Measurements from ENCODE around the gene TM4SF1.

Gene TM4SF1

GRCh38 chr3:149376718-149377407 is 586 bp downstream of the TM4SF1 start:
- in situ Hi-C loops (cut with MboI; ENCODE audit: low sequenced_read_pairs), result no loop called here

DNA sequence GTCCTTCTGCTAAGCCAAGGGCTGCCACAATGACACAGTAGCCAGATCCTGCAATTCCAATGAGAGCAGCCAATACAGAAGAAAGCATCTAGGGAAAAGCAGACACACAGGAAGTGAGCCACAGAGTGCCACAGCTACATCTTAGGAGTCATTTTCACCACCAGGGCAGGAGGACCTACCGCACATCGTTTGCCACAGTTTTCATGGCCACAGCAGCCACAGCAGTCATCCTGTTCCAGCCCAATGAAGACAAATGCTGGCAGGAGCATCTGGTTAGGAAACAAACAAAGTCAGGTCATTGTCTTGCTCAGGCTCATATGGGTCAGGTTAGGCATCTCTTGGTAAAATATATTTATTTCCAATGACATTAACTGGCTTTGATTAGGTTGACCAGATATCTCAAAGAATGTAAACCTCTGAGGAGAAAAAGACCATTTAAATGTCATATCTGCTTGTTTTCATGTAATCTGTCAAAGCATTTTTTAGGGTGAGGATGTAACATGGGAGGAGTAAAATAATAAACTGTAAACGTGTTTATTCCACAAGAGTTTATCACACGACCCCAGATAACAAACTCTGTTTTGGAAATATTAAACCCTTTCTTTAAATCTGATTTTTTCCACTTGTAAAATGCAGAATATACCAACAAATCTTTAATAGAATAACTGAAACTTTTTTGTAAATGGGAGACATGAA is 1.8 kb downstream of the TM4SF1 start:
- in situ Hi-C loops (cut with MboI; ENCODE audit: low sequenced_read_pairs), result no loop called here

- in situ Hi-C loops (cut with MboI; ENCODE audit: low sequenced_read_pairs), result no loop called here
These were observed 2.5 kb downstream of the TM4SF1 start for GRCh38 chr3:149374793-149375500.

DNA sequence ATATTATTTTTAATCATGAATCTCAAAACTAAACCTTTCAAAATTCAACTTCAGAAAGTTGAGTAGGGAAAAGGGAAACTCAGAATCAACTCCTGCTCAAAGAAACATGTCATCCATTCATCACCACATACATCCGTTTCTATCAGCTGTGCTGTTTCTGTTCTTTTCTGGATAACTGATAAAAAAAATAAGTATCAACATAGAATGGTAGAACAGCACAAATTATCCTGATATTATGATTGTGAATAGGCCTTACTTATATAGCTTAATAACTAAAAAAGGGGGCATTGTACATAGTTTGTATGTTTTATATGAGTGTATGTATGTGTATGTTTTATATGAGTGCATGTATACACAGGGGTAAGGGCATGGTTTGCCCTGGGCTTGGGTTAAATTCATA is 3.1 kb downstream of the TM4SF1 start:
- in situ Hi-C loops (cut with MboI; ENCODE audit: low sequenced_read_pairs), result no loop called here

DNA sequence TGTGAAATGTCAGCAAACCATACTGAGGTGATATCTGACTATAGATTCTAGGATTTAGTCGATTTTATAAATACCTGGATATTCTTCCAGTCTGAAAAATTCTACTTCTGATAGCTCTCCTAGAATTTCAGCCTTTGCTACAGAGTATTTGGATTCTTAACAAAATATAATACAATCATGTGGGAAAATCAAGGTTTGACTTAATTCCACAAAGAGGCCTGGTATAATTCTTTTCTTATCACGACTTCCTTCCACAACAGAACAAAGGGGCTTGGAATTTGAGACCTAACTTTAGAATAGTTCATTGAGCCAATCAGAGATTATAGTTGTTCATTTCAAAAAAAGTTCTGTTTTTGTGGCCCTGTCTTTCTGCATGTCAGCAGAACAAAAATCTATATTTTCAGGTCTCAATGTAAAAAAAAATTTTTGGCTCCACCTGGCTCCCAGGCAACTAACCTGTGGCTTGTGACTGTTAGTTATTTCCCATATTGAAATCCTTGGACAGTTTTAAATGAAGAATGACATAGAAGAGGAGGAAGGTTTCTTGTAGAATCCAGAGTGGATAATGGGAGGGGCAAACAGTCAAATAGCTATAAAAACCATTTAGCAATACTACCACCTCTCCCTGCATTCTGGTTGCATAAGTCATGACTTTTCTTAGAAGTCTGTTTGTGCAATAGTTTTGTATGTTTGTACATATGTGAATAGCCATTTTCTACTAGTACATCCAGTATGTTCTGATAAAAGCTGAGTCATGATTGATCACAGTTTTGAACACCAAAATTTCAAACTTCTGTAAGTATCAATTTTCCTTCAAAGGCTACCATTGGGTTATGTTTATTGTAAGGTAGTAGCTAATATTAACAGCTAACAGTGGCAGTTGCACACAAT is 4.0 kb downstream of the TM4SF1 start:
- in situ Hi-C loops (cut with MboI; ENCODE audit: low sequenced_read_pairs), result no loop called here

DNA sequence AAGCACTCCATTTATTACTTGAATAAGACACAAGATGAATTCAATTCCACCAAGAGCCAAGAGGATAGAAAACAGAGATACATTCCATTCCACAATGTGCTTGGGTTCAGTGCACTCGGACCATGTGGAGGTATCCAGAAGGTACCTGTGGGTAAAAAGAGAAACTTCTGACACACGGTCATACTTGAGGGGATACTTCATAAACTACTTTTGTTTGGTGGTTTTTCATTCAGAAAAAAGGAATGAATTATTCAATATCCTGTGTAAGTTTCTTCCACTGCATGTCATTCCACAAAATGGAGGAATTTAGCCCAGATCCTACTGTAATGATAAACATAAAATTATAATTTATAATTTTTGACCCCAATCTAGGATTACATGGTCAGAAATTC is 5.7 kb downstream of the TM4SF1 start:
- in situ Hi-C loops (cut with MboI; ENCODE audit: low sequenced_read_pairs), result no loop called here

GRCh38 chr3:149371001-149371722 is 6.3 kb downstream of the TM4SF1 start:
- in situ Hi-C loops (cut with MboI; ENCODE audit: low sequenced_read_pairs), result no loop called here

GRCh38 chr3:149369991-149370866 is 7.2 kb downstream of the TM4SF1 start:
- in situ Hi-C loops (cut with MboI; ENCODE audit: low sequenced_read_pairs), result no loop called here

DNA sequence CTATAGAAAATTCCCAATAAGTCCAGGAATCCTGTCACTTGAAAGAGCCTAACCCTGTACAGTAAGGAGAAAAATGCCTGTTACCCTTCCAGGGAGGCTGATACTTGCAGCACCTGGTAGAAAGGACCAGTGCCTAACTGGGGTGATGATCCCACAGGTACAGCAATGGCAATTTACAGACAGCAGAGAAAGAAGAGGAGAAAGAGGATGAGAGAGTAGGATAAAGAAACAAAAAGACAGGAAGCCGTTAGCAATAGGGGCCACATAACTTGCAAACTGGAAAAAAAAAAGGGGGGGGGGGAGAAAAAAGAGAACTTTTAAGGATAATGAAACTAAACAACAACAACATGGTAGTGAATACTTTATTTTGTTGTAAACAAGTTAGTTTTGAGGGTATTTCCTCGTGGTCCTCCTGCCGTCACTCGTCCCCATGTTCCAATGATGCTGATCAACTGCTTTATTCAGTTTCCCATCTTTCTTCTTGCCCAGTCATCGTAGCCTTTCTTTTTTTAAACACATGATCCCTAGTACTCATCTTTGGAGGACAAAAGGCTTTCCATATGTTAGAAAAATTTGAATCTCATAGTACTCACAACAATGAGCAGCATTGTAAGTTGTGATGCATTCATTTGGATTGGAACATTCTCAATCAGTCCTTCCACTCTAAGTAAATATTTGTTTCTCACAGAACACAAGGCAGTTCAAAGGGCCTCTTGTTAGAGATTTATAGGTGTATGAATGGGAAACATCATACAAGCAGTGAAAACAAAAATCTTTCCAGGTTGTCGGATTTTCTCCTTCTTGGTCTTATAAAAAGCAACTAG is 8.6 kb downstream of the TM4SF1 start:
- in situ Hi-C loops (cut with MboI; ENCODE audit: low sequenced_read_pairs), result no loop called here

DNA sequence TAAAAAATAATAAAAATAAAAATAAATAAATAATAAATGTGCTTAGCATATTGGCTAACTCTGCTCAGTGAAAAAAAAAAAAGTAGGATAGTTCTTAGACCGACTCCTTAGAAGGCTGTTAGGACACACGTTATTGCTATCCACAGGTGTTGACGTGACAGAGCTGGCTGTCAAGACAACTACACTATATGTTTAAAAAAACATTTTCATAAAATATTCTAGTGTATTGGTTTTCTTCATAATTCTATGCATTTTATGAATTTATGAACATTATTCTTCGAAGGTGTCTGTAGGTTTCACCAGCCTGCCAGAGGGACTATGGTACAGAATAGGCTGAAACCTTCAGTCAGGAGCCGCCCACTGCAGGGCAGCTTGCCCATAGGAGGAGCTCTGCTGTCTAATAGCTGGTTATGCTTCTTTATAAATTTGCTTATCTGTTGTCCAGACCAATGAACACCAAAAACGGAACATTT is 9.2 kb downstream of the TM4SF1 start:
- in situ Hi-C loops (cut with MboI; ENCODE audit: low sequenced_read_pairs), result no loop called here

GRCh38 chr3:149366941-149367840 is 10.3 kb downstream of the TM4SF1 start:
- in situ Hi-C loops (cut with MboI; ENCODE audit: low sequenced_read_pairs), result no loop called here

GRCh38 chr3:149366031-149366430 is 11.4 kb downstream of the TM4SF1 start:
- in situ Hi-C loops (cut with MboI; ENCODE audit: low sequenced_read_pairs), result no loop called here

DNA sequence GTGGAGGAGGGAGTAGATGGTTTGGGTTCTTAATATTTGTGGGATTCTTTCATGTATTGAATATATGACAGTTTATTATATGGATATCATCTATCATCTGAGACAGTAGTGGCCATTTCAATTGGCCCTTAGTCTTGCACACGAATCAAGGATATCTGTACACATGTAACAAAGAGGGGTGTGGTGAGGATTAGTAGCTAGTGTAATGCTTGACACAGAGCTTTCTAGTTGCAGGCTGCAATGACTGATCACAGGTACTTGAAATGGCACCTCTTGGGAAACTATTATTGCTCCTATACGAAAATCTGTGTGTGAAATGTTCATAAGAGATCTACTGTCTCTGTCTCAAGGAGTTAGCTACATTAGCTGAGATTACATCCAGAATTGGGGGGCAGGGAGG is 12.8 kb downstream of the TM4SF1 start:
- in situ Hi-C loops (cut with MboI; ENCODE audit: low sequenced_read_pairs), result no loop called here

DNA sequence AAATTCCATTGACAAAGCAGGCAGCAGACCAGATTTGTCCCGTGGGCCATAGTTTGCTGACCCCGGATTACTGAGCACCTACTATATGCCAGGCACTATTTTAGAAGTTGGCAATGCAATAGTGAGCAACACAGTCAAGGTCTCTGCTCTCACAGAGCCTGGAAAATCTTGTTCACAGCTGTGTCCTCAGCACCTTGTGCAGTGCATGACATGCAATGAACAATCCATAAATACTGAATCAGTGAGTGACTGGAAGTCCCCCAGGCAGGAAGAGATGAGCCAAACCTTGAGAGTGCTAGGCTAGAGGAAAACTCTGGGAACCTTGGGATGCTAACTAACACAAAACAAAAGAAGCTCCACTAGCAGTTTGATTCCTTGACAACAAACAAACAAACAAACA is 14.4 kb downstream of the TM4SF1 start:
- in situ Hi-C loops (cut with MboI; ENCODE audit: low sequenced_read_pairs), result no loop called here

DNA sequence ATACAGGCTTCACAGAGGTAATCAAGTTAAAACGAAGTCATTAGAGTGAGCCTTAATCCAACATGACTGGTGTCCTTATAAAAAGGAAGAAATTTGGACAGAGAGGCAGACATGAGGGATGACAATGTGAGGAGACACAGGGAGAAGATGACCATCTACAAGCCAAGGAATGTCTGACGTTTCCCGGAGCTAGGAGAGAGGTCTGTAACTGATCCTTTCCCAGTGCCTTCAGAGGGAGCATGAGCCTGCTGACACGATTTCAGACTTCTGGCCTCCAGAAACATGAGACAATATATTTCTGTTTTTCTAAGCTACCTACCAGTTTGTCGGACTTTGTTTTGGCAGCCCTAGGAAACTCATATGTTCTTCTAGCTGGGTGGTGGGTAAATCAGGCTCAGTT is 15.1 kb downstream of the TM4SF1 start:
- in situ Hi-C loops (cut with MboI; ENCODE audit: low sequenced_read_pairs), result no loop called here

- in situ Hi-C loops (cut with MboI; ENCODE audit: low sequenced_read_pairs), result no loop called here
These were observed 20.8 kb downstream of the TM4SF1 start for GRCh38 chr3:149356630-149357029.

GRCh38 chr3:149356044-149356592 is 21.3 kb downstream of the TM4SF1 start:
- in situ Hi-C loops (cut with MboI; ENCODE audit: low sequenced_read_pairs), result no loop called here

All from HL-60/S4 (cell line).